Measurements from ENCODE around the gene CFAP54.

CFAP54 gene

GRCh38 chr12:96751626-96752025 lies 262.2 kb downstream of the CFAP54 start:
- DNase-seq (ENCODE audit: low spot score), result no peak

GRCh38 chr12:96752211-96752610 lies 262.8 kb downstream of the CFAP54 start:
- DNase-seq (ENCODE audit: low spot score), result no peak

- DNase-seq (ENCODE audit: low spot score), result no peak
Measured at GRCh38 chr12:96766232-96766631, 276.9 kb downstream of the CFAP54 start.

DNA sequence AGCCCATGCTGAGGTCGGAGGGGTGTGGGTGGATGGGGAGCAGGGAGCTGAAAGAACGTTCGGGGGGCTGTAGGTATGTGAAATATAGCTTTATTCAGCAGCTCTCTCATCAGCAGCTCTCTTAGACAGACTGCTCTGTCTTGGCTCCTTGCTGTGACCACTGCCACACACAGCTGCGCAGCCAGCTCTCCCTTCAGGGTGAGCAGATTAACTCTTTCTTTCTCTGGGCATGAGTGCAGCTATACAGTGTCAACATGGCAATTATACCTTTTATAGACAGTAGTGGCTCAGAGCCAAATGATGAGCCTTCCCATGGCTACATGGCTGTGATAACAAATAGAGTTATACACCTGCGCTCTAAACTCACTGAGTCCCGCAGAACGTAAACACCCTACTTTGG lies 280.0 kb downstream of the CFAP54 start:
- no peak for DNase-seq (ENCODE audit: low spot score)

GRCh38 chr12:96770219-96771102 lies 281.1 kb downstream of the CFAP54 start:
- DNase-seq (ENCODE audit: low spot score), result no peak

DNA sequence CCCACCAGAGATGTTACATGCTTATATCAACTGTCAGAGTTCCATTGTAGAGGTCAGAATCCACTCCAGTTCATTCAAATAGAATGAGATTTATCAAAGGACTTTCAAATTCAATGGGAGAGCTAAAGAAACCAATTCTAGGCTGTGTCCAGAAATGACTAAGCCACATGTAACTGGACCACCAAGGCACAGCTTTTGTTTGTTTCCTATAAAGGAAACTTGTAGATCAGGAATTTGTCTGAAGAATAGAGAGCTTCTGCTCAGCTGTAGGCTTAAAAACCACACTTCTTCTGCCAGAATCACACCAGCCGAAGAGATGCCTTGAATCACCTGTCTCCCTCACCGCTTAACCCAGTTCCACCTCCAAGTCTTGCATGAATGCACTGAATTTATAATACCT lies 283.7 kb downstream of the CFAP54 start:
- DNase-seq (ENCODE audit: low spot score), result no peak

- DNase-seq (ENCODE audit: low spot score), result no peak
Measured at GRCh38 chr12:96774496-96775256, 285.3 kb downstream of the CFAP54 start.

DNA sequence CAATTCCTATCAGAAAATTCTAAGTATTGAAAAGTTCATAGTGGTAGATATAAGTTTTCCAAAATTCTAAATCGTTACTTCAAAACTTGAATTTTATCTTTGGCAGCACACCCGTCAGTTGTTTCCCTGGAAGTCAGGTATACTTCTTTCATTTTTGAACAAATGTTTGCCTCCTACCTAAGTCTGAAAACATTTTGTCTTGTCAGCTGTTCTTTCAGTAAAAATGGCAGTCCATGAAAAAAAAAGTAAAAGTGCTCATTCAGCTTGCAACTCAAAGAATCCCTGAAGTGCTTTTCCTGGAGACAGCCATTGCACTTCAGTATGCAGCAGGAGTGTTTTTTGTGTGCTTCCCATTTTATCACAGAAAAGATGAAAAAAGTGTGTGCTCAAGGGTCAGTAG lies 287.5 kb downstream of the CFAP54 start:
- no peak for DNase-seq (ENCODE audit: low spot score)

GRCh38 chr12:96780330-96780729 lies 291.0 kb downstream of the CFAP54 start:
- DNase-seq (ENCODE audit: low spot score), result no peak

DNA sequence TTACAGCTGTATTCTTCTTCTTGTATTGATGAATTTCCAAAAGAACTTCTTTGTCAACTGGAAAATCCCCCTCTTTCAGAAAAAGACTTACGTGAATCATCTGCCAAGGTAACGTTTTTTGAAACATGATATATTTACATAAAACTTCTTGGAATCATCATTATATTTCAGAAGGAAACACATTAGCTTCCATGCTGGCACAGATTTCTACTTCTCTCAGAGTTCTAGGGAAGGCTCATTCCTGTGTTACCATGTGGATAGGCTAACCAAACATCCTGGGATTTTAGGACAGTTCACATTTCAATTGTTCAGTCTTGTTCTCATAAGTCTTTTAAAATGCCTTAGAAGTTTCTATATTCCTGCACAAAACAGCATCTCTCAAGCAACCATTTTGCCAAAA lies 297.4 kb downstream of the CFAP54 start:
- no peak for DNase-seq (ENCODE audit: low spot score)

GRCh38 chr12:96803969-96804368 lies 314.6 kb downstream of the CFAP54 start:
- DNase-seq (ENCODE audit: low spot score), result no peak

DNA sequence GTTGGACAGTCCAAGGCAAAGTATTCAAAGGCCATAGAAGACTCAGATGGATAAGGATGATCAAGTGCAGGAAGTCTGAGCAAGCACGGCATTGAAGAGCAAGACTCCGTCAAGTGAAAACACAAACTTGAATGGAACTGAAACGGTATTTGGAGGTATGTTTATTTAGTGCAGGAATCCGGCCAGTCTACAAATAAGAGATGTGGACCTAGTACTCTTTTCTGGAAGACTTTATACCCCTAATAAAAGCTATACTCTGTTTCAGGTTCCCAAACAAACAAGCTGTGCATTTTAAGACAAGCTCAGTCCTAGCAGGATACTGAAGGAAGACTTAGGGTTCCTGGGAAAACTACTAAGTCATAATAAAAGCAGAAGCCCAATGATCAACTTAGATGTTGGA lies 316.9 kb downstream of the CFAP54 start:
- DNase-seq (ENCODE audit: low spot score), result no peak

DNA sequence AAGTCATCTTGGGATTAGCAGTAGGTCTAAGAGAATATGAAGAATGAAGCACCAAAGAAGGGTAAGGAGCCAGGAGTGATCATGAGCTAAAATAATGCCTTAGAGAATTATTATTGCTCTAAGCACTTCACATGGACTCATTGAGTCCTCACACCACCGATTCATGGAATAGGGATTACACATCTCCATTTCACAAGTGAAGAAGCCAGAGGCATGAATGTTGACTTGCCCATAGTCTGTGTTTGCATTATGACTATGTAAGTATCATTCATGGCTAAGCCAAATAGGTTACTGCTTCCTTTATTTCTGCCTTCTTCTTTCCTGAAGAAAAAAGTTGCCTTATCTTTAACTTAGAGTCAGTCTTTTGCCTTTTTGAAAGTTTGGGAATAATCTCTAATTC lies 318.4 kb downstream of the CFAP54 start:
- no peak for DNase-seq (ENCODE audit: low spot score)

GRCh38 chr12:96808587-96808986 lies 319.2 kb downstream of the CFAP54 start:
- no peak for DNase-seq (ENCODE audit: low spot score)

DNA sequence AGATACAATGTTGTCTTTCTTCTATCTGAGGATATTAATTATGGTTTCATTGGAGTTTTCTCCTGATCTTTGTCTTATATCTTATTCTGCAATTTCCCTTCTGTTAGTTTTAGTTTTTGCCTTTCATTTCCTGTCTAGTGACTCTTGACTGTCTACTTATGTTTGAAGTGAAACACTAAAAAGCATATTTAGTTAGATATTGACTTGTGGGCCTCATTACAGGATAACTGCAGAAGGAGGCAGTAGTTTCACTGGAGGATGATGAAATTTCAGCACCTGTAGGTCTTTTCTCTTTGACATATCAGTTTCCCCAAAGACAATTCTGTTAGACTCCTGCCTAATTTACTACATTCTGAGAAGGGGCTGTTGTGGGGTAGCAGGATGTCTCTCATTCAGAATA lies 320.1 kb downstream of the CFAP54 start:
- DNase-seq (ENCODE audit: low spot score), result no peak

DNA sequence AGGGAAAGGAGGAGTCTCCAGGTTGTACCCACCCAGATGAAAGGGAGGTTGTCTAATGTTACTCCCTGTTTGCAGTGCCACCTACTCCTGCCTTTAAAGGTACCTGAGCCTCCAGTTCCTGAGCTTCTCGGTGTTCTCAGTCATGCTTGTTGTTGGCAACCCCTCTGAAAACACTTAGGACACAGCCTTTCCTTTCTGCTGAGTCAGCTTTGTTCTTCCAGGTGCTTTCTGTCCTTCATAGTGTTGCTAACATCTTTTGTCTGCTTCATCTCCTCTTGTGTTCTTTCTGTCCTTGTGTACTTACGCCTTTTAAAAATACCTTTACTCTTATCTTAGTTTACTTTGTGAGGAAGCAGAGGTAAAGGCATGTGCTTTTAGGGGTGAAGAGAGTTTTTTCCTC lies 320.7 kb downstream of the CFAP54 start:
- DNase-seq (ENCODE audit: low spot score), result no peak

DNA sequence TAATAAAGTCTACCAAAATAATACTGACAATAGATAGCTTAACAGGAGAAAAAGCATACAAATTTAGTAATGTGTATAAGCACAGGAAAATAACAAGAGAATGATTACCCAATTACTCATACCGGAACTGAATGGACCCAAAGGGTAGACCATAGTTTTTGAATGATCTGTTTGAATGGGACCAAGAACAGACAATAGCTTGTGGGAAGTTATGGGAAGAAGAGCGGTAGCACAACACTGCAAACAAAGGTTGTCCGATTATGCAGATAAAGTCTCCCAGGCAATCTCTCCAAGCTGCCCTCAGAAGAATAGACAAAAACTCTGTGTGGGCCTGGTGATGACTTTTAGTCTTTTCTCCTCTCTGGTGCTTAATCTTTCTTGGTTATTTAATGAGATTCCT lies 321.1 kb downstream of the CFAP54 start:
- no peak for DNase-seq (ENCODE audit: low spot score)

DNA sequence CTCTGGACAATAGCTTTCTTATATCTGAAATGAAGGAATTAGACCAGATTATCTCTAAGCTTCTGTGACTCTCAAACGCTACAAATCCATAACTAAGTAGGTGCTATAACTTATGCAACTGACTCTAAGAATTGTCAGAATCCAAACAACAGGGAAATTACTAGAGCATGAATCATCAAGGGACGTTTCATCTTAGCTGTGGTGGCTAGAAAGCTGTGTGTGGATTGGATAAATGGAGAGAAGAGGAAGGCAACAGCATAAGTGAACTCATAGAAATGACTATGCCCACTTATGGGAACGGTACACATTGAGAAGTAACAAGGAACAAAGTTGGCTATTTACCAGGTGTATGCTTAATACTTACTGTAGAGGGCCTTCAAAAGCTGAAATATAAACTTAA lies 321.7 kb downstream of the CFAP54 start:
- DNase-seq (ENCODE audit: low spot score), result peak; percentile 2

GRCh38 chr12:96812153-96812552 lies 322.8 kb downstream of the CFAP54 start:
- no peak for DNase-seq (ENCODE audit: low spot score)

DNA sequence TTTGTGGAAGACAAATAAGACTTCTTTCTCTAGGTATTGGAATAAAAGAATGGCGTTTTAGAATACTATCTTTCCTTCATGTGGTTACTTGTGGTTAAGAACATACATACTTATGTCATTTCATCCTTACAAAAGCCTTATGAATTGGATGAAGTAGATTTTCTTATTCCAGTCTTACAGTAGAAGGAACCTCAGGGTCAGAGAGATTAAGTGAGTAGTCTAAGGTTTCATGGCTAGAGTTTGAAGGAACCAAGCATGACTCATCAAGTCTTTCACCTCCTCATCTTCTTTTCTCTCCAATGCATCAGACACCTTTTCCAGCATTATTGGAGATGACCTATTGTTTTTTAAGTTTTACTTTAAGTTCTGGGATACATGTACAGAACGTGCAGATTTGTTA lies 324.8 kb downstream of the CFAP54 start:
- DNase-seq (ENCODE audit: low spot score), result no peak

GRCh38 chr12:96821592-96821991 lies 332.2 kb downstream of the CFAP54 start:
- DNase-seq (ENCODE audit: low spot score), result no peak

DNA sequence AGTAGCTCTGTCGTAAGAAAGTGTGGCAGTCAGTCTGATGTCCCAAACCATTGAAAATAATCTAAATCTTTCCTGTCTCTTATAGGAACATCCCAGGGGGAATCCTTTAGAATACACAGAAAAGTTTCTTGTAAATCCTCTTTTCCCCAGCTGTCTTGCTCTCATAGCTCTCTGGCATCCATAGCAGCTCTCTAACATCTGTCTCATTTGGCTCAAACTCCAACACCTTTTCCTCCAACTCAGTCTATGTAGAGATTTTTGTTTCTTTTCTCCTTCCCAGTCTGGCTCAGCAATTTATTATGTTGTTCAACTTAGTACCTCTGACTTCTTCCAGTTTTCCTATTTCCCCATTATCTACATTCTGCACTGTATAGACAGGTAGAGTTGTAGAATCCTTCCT lies 333.3 kb downstream of the CFAP54 start:
- DNase-seq (ENCODE audit: low spot score), result no peak

DNA sequence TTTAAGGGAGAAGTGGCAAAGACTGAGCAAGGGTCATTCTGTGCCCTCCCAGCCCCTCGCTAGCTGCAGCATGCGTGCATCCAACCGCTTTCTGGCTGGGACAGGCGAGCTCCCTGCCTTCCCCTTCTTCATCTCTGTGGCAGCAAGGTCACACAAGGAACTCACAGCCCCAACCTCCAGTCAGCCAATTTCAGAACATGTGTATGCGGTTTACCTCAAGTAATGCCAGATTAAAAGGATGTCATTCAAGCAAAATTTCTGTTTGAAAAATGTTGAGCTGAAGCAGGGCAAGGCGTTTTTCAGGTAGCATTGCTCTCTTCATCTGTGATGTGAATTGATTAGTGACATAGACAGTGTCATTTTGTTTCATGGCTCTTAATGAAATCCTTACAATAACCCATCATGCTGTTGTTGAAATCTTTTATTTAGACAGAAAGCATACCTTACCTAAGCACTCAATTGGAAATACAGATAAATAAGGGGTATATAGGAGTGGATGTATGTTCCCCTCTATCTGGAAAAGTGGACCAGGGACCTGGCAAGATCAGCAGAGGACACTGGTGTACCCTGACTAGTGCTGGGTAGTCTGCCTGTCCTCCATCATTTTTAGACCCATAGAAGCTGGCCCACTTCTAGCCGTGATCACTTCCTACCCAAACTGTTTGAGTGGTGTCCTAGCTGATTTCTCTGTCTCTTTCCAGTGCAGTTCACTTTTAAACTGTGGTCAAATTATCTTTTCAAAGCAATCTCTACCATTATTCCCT lies 334.9 kb downstream of the CFAP54 start:
- DNase-seq (ENCODE audit: low spot score), result no peak
